H1 (cell line): Measurements from ENCODE around the gene ALX1. TPM values are rescaled to one million over a fixed set of nuclear protein-coding genes. Genes with fewer than 3 reads are reported as not detected.

ENCODE experiments used
- CREB1 ChIP-seq: IDR thresholded peaks from 2 replicates; pipeline ENCODE4 v1.6.1; 2012; ENCODE audit warnings: inconsistent platforms
- EP300 ChIP-seq, 2 experiments: IDR thresholded peaks; 1 replicate in 1 of 2; 2 replicates in 1 of 2; pipeline ENCODE4 v1.6.1; 2011 to 2012; ENCODE audit warnings: low read depth in 2 of 2, low read length in 2 of 2, mild to moderate bottlenecking in 2 of 2, borderline replicate concordance in 1 of 2, inconsistent platforms in 1 of 2, moderate library complexity in 1 of 2
- RAD21 ChIP-seq, 2 experiments: IDR thresholded peaks in 1 of 2; conservative IDR thresholded peaks in 1 of 2; 2 replicates each; pipeline ENCODE4 v1.6.1; 2011; ENCODE audit warnings: low read depth in 2 of 2, low read length in 2 of 2, improper control_type of control experiment in 1 of 2, inconsistent platforms in 1 of 2, mild to moderate bottlenecking in 1 of 2, moderate library complexity in 1 of 2
- RFX5 ChIP-seq: IDR thresholded peaks from 2 replicates; pipeline ENCODE4 v1.6.1; 2011; ENCODE audit warnings: low read depth, low read length, improper control_type of control experiment, borderline replicate concordance
- SIN3A ChIP-seq, 2 experiments: IDR thresholded peaks in 1 of 2; conservative IDR thresholded peaks in 1 of 2; 2 replicates each; pipeline ENCODE4 v1.6.1; 2011 to 2012; ENCODE audit warnings: low read length in 2 of 2, improper control_type of control experiment in 1 of 2, low read depth in 1 of 2, mild to moderate bottlenecking in 1 of 2
- TAF7 ChIP-seq: optimal IDR thresholded peaks from 2 replicates; pipeline ENCODE3; 2011; ENCODE audit warnings: low read depth, mild to moderate bottlenecking, inconsistent platforms, low read length, moderate library complexity, borderline replicate concordance
- polyA plus RNA-seq, 7 experiments: library from polyadenylated mRNA; depleted of rRNA in 3 of 7; stranded (reverse) in 5 of 7; unstranded in 2 of 7; fragments of >200 nt in 5 of 7; fragments of 200-250 nt in 2 of 7; gene quantifications; 1 replicate in 5 of 7; 2 replicates in 1 of 7; 4 replicates in 1 of 7; pipeline versions ENCODE4 v1.2.1 to v1.2.3, GENCODE V29; 2011 to 2013; ENCODE audit warnings: missing spikeins in 2 of 7, mixed read lengths in 2 of 7
- total RNA-seq: library from RNA; stranded (reverse); fragmentation: NEBNext Ultra II Directional; extraction: Animal tissue kit (Norgen Biotek cat#: 25700); gene quantifications from 2 replicates; pipeline ENCODE4 v1.2.1, GENCODE V29; 2021
- TF ChIP-seq, protein P1 (sequence below): IDR thresholded peaks from 2 replicates; pipeline ENCODE4 v1.6.1; 2012; ENCODE audit warnings: low read length, inconsistent platforms

Gene ALX1
- total and polyA plus RNA-seq, 2 of the 8 experiments (the other 6 are each of a cell fraction or from before 2014, with no cell fraction given), result 0.41 to 0.73 TPM

DNA sequence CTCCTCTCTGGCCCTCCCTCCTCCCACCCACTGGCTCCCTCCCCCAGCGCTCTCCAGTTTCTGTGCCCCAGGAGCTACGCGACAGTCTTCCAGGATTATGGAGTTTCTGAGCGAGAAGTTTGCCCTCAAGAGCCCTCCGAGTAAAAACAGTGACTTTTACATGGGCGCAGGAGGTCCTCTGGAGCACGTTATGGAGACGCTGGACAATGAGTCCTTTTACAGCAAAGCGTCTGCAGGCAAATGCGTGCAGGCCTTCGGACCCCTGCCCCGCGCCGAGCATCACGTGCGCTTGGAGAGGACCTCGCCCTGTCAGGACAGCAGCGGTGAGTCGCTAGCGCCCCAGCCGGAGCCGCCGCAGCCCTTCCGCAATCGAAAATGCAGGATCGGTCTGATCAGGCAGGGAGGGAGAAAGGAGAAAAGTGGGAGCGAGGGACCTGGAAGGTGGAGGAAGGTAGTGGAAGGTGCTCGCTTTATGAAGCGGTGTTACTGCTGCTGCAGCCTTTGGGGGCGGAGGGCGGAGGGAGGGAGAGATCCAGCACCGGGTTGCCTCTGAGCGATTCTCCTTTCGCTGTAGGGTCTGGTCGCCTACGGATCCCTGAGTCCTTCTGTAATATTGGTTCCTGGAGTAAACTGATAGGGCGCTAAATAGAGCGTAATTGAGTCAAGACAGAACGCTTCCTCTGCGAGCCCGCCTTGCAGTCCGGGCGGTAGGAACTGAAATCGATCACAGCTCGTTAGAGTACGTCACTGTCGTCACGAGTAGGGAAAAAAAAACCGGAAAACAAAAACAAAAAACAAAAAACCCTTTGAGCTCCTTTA is at the start of gene ALX1 (continued):
- TF ChIP-seq EP300 (IDR thresholded peaks at IDR 0.05; ENCODE audit: borderline replicate concordance in 1 of 2, low read depth in 2 of 2, low read length in 2 of 2), result 0 out of 3 replicates have a peak, but pooled peaks of 1 of the 2 experiments have one; percentile 5
- TF ChIP-seq RAD21 (IDR thresholded peaks at IDR 0.05 in 1 of 2, conservative IDR thresholded peaks at IDR 0.05 in 1 of 2; ENCODE audit: low read depth in 2 of 2, low read length in 2 of 2), result peak; percentile 32 to 37
- no peak for TF ChIP-seq TAF7
- TF ChIP-seq, protein P1, sequence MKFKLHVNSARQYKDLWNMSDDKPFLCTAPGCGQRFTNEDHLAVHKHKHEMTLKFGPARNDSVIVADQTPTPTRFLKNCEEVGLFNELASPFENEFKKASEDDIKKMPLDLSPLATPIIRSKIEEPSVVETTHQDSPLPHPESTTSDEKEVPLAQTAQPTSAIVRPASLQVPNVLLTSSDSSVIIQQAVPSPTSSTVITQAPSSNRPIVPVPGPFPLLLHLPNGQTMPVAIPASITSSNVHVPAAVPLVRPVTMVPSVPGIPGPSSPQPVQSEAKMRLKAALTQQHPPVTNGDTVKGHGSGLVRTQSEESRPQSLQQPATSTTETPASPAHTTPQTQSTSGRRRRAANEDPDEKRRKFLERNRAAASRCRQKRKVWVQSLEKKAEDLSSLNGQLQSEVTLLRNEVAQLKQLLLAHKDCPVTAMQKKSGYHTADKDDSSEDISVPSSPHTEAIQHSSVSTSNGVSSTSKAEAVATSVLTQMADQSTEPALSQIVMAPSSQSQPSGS, result no peak
- peak; percentile 79 for TF ChIP-seq CREB1
- TF ChIP-seq SIN3A (conservative IDR thresholded peaks at IDR 0.05 in 1 of 2, IDR thresholded peaks at IDR 0.05 in 1 of 2; ENCODE audit: low read depth in 1 of 2, low read length in 2 of 2), result peak in 1 of 2 experiments; percentile 84; a peak in 1 of 4 replicates
- no peak for TF ChIP-seq RFX5
